MG63 (cell line): ENCODE results near the gene RYR1. TPM values are rescaled to one million over a fixed set of nuclear protein-coding genes. Genes with fewer than 3 reads are reported as not detected.
"Not testable (repeated sequence)": the region's sequence is repeated elsewhere in the genome, so short reads cannot be mapped to it uniquely, and the experiment has no call there.

Source experiments
- DNase-seq: peaks from one replicate; pipeline ENCODE4 v3.0.0-alpha.2; 2020
- H3K27me3 ChIP-seq: fragments of 250-450 bp; sonication (Bioruptor Pico); 2 replicates; pipeline ENCODE4 v1.5.1; 2020; ENCODE audit warnings: mild to moderate bottlenecking, moderate library complexity
- H3K36me3 ChIP-seq: fragments of 250-450 bp; sonication (Bioruptor Pico); 2 replicates; pipeline ENCODE4 v1.5.1; 2020; ENCODE audit warnings: mild to moderate bottlenecking, moderate library complexity
- H3K4me3 ChIP-seq: fragments of 250-450 bp; sonication (Bioruptor Pico); 2 replicates; pipeline ENCODE4 v1.5.1; 2020; ENCODE audit warnings: mild to moderate bottlenecking, moderate library complexity
- H3K9me3 ChIP-seq: fragments of 250-450 bp; sonication (Bioruptor Pico); 2 replicates; pipeline ENCODE4 v1.5.1; 2020; ENCODE audit warnings: mild to moderate bottlenecking, moderate library complexity
- total RNA-seq: library from RNA; depleted of rRNA; stranded (reverse); fragments of >200 nt; shearing (Covaris generic); gene quantifications from 2 replicates; pipeline ENCODE4 v1.2.3, GENCODE V29; 2014; ENCODE audit warnings: low replicate concordance; rRNA removed

Gene RYR1
- total RNA-seq, 1 experiment from 2014 or later, result not detected

- H3K4me3 ChIP-seq, DNase-seq, H3K9me3 ChIP-seq, H3K27me3 ChIP-seq: not testable (repeated sequence)
- H3K36me3 ChIP-seq, result peaks cover 84% of the 10 kb centered on the region
These were observed 197.8 kb downstream of the RYR1 start for GRCh38 chr19:38631301-38631700.

- not testable (repeated sequence) for H3K9me3 ChIP-seq, H3K4me3 ChIP-seq, DNase-seq, H3K27me3 ChIP-seq
- H3K36me3 ChIP-seq, result peaks cover 84% of the 10 kb centered on the region
These were observed 198.5 kb downstream of the RYR1 start for GRCh38 chr19:38631811-38632475.

GRCh38 chr19:38632476-38633213 lies 199.2 kb downstream of the RYR1 start:
- no peaks in the 10 kb centered on the region for H3K27me3 ChIP-seq
- H3K36me3 ChIP-seq, result peaks cover 86% of the 10 kb centered on the region
- no peak for DNase-seq
- no peak overlapping the region for H3K4me3 ChIP-seq
- H3K9me3 ChIP-seq, result no peaks in the 10 kb centered on the region

- no peaks in the 10 kb centered on the region for H3K27me3 ChIP-seq
- peaks cover 76% of the 10 kb centered on the region for H3K36me3 ChIP-seq
- no peaks in the 10 kb centered on the region for H3K9me3 ChIP-seq
- peak; percentile 64 for DNase-seq
- H3K4me3 ChIP-seq, result no peak overlapping the region
These were observed 201.4 kb downstream of the RYR1 start for GRCh38 chr19:38634757-38635482.

- Histone ChIP-seq H3K36me3 (peaks cover 71% of the 10 kb centered on the region), H3K9me3 (no peaks in the 10 kb centered on the region), H3K4me3 (no peak overlapping the region), H3K27me3 (no peaks in the 10 kb centered on the region)
- no peak for DNase-seq
These were observed 202.2 kb downstream of the RYR1 start for GRCh38 chr19:38635483-38636399.

Other genes starting within 250 kb of the RYR1 start
- 6.9 and 7.0 TPM in 2 replicates for gene DPF1, start 209.5 kb upstream of the RYR1 start, total RNA-seq
- 1.0 TPM in 1 of 2 replicates, not detected in the other for gene PPP1R14A, start 177.3 kb upstream of the RYR1 start, total RNA-seq
- gene SPINT2, start 169.1 kb upstream of the RYR1 start, total RNA-seq, result 1.8 and 7.7 TPM in 2 replicates
- not detected in 2 replicates for gene C19orf33, start 129.4 kb upstream of the RYR1 start, total RNA-seq
- gene YIF1B, start 117.7 kb upstream of the RYR1 start, total RNA-seq, result 192 and 294 TPM in 2 replicates
- gene KCNK6, start 113.8 kb upstream of the RYR1 start, total RNA-seq, result 6.6 and 9.7 TPM in 2 replicates
- gene CATSPERG, start 97.9 kb upstream of the RYR1 start, total RNA-seq, result 0.25 and 2.3 TPM in 2 replicates
- gene PSMD8, start 59.1 kb upstream of the RYR1 start, total RNA-seq, result 509 and 658 TPM in 2 replicates
- not detected in 2 replicates for gene GGN, start 45.7 kb upstream of the RYR1 start, total RNA-seq
- gene SPRED3, start 45.0 kb upstream of the RYR1 start, total RNA-seq, result 0.49 and 4.5 TPM in 2 replicates
- gene FAM98C, start 30.6 kb upstream of the RYR1 start, total RNA-seq, result 12.7 and 15.3 TPM in 2 replicates
- not detected in 2 replicates for gene RASGRP4, start 7.5 kb upstream of the RYR1 start, total RNA-seq
- 0.30 TPM in 1 of 2 replicates, not detected in the other for gene MAP4K1, start 184.3 kb downstream of the RYR1 start, total RNA-seq
- gene EIF3K, start 185.5 kb downstream of the RYR1 start, total RNA-seq, result 252 and 669 TPM in 2 replicates
- 476 and 621 TPM in 2 replicates for gene ACTN4, start 214.0 kb downstream of the RYR1 start, total RNA-seq